HG03196 (cell line): ENCODE data around the gene PIR.

ENCODE experiments used
- ATAC-seq: cut with Tn5 transposase; IDR thresholded peaks from one replicate; pipeline ENCODE4 v1.9.1; 2021; ENCODE audit not compliant: unreplicated experiment

Gene PIR

GRCh38 chrX:15418707-15419181 is 74.4 kb downstream of the PIR start:
- no peak for ATAC-seq

GRCh38 chrX:15418041-15418706 is 75.0 kb downstream of the PIR start:
- ATAC-seq, result no peak

- ATAC-seq, result no peak
Measured at GRCh38 chrX:15416133-15416993, 76.8 kb downstream of the PIR start.

- ATAC-seq, result no peak
Measured at GRCh38 chrX:15413101-15413500, 80.0 kb downstream of the PIR start.

- ATAC-seq, result no peak
Measured at GRCh38 chrX:15410947-15411346, 82.2 kb downstream of the PIR start.

GRCh38 chrX:15410430-15410829 is 82.7 kb downstream of the PIR start:
- ATAC-seq, result no peak

GRCh38 chrX:15405846-15406245 is 87.3 kb downstream of the PIR start:
- ATAC-seq, result no peak

GRCh38 chrX:15404401-15405096 is 88.6 kb downstream of the PIR start:
- ATAC-seq, result no peak

GRCh38 chrX:15401378-15401777 is 91.8 kb downstream of the PIR start:
- no peak for ATAC-seq

GRCh38 chrX:15399962-15400391 is 93.2 kb downstream of the PIR start:
- no peak for ATAC-seq

GRCh38 chrX:15398874-15399273 is 94.3 kb downstream of the PIR start:
- ATAC-seq, result no peak

GRCh38 chrX:15395789-15396188 is 97.3 kb downstream of the PIR start:
- ATAC-seq, result no peak

GRCh38 chrX:15391850-15392249 is 101.3 kb downstream of the PIR start:
- no peak for ATAC-seq

GRCh38 chrX:15384304-15384703 is 108.8 kb downstream of the PIR start, which contains the start of gene VEGFD:
Gene VEGFD (minus strand): TSS chrX:15384413. CDS start chrX:15383946, 467 bp downstream.
- no peak for ATAC-seq

- ATAC-seq, result no peak
Measured at GRCh38 chrX:15382813-15383212, 110.3 kb downstream of the PIR start.

- ATAC-seq, result no peak
Measured at GRCh38 chrX:15376956-15377355, 116.2 kb downstream of the PIR start.

GRCh38 chrX:15373976-15374375 is 119.2 kb downstream of the PIR start:
- no peak for ATAC-seq

- ATAC-seq, result no peak
Measured at GRCh38 chrX:15366506-15367352, 126.4 kb downstream of the PIR start.

GRCh38 chrX:15359701-15360100 is 133.4 kb downstream of the PIR start:
- no peak for ATAC-seq

GRCh38 chrX:15358533-15358932 is 134.6 kb downstream of the PIR start:
- no peak for ATAC-seq

GRCh38 chrX:15356444-15356843 is 136.7 kb downstream of the PIR start:
- no peak for ATAC-seq
